ENCODE measurements around the gene KIAA0319L.
"Not testable (repeated sequence)": the region's sequence is repeated elsewhere in the genome, so short reads cannot be mapped to it uniquely, and the experiment has no call there.

KIAA0319L gene

GRCh38 chr1:35490250-35490649 lies 67.0 kb downstream of the KIAA0319L start:
- no peak for DNase-seq (ENCODE audit: low read depth in 3 of 3)

GRCh38 chr1:35488336-35488735 lies 68.9 kb downstream of the KIAA0319L start:
- no peak for DNase-seq (ENCODE audit: low read depth in 3 of 3)

DNA sequence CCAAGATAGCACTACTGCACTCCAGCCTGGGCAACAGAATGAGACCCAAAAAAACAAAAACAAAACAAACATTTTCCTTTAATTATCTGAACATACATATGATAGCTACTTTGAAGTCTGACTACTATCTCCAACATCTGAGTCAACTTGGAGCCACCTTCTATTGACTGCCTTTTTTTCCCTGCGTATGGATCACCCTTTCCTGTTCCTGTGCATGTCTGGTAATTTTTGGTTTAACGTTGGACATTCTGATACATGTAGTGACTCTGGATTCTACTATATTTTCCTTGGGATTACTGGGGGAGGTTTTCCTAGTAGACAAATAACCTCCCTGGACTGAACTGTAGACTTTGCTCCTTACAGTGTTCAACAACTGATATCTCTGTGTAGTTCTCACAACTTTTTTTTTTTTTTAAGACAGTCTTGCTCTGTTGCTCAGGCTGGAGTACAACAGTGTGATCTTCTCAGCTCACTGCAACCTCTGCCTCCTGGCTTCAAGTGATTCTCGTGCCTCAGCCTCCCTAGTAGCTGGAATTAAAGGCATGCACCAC lies 70.3 kb downstream of the KIAA0319L start:
- DNase-seq (ENCODE audit: low read depth in 3 of 3), result no peak

GRCh38 chr1:35481229-35481628 lies 76.0 kb downstream of the KIAA0319L start:
- no peak for DNase-seq (ENCODE audit: low read depth in 3 of 3)

GRCh38 chr1:35477870-35478269 lies 79.3 kb downstream of the KIAA0319L start:
- no peak for DNase-seq (ENCODE audit: low read depth in 3 of 3)

GRCh38 chr1:35475856-35476674 lies 81.1 kb downstream of the KIAA0319L start:
- DNase-seq (ENCODE audit: low read depth in 3 of 3), result no peak

DNA sequence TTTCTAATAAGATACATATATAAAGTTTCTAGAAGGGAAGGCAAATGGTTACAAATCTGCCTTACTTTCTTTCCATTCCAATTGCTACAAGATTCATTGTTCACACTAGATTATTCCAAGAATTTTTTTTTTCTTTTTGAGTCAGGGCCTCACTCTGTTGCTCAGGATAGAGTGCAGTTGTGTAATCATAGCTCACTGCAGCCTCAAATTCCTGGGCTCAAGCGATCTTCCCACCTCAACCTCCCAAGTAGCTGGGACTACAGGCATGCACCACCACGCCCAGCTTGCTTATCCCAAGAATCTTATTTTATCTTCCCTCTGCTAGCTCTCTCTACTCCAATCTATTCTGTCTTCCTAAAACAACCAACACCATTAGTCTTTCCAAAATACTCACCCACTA lies 81.8 kb downstream of the KIAA0319L start:
- no peak for DNase-seq (ENCODE audit: low read depth in 3 of 3)

DNA sequence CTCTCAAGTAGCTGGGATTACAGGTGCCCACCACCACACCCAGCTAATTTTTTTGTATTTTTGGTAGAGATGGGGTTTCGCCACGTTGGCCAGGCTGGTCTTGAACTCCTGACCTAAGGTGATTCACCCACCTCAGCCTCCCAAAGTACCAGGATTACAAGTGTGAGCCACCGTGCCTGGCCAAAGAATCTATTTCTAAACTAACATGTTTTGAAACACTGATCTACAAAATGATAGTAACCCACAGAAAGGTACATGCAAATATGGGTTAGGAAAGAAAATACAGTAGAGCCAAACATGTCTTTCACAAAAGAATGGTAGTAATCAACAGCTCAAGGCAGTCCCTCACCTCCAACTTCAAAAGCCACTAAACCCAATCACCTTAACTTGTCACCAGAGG lies 84.0 kb downstream of the KIAA0319L start:
- DNase-seq (ENCODE audit: low read depth in 3 of 3), result not testable (repeated sequence)

DNA sequence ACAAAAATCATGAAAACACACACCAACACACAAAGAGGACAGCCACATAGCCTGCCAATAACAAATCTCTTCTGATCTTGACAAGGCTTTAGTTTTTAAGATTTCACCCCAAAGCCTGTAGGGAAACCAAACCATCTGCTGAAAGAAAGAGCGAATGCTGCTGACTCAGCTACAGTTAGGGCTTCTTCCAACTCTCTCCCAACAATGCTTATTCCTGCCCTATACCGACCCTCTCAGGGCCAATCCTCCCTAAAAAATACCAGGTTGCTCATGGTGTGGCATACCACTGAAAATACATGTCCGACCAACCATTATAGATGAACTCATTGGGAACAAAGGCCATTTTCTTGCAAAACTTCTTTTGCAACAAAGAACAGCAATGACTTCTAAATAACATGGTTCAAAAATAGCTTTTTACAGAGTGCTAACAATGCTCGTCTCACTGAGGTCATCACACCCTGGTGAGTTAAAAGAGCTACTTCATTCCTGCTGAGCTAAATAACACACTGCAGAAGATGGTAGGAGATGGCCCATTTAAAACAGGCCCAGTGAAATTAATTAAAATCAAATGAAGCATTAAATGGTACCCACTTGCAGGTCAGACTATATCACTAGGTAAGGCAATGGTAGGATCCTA lies 86.1 kb downstream of the KIAA0319L start:
- DNase-seq (ENCODE audit: low read depth in 3 of 3), result no peak

DNA sequence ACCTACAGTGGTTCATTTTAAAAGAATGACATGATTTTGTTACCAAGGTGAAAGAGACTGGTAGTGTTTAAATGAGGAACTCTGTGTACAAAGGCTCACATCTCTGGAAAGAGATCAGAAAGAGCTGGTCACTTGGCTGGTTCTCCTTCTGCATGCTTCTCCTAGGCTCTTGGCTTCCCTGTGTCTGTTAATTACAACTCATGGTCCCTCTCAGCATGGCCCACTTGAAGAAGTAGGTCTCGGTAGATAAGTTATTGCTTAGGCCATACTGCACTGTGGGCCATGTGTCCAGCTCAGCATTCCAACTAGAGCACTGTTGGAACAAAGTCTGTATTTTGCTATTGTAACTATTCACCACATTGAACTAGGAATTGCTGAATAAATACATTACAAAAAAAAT lies 91.1 kb downstream of the KIAA0319L start:
- no peak for DNase-seq (ENCODE audit: low read depth in 3 of 3)

GRCh38 chr1:35463749-35464148 lies 93.5 kb downstream of the KIAA0319L start:
- DNase-seq (ENCODE audit: low read depth in 3 of 3), result not testable (repeated sequence)

- no peak for DNase-seq (ENCODE audit: low read depth in 3 of 3)
These were observed 94.0 kb downstream of the KIAA0319L start for GRCh38 chr1:35463232-35463631.

DNA sequence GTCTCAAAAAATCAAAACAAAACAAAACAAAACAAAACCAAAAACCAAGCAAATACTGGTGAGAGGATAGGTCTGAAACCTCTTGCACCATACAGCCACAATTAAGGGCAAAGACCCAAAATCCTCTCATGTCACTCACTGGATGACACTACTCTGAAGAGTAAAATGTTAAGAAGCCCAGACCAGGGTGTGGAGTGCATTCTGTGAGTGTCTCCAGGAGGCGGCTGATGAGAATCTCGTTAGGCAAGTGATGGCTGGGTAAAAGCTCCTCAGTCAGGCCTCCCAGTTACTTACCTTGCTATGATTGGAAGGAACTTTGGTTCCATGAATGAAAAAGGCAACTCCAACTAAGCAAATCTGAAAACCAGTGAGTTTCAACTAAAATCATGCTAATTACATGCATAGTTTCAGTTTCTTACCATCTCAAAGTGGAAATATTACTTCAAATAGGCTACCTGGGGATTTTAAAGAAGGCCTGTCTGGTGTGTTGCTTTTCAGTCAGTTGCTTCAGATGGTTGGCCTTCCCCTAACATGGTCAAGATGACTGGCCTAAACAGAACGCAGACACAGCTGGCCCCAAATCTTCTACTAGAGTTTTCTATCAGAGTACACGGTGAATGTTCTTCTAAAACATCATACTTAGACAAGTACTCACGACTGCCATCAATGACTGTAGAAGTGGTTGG lies 95.1 kb downstream of the KIAA0319L start:
- DNase-seq (ENCODE audit: low read depth in 3 of 3), result no peak

DNA sequence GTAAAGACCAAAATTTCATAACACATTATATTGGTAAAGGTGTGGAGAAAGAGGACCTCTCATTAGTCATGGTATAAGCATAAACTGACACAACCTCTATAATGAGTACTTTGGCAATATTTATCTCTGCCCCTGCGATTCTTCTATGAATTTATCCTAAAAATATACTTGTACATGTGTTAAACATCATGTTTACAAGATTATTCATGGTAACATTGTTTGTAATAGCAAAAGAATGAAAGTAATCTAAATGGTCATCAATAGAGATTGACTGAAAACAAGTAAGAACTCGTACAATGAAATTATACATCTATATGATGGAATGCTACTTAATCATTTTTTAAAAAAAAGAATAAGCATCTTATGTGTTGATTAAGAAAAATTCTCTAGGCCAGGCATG lies 96.4 kb downstream of the KIAA0319L start:
- DNase-seq (ENCODE audit: low read depth in 3 of 3), result no peak

DNA sequence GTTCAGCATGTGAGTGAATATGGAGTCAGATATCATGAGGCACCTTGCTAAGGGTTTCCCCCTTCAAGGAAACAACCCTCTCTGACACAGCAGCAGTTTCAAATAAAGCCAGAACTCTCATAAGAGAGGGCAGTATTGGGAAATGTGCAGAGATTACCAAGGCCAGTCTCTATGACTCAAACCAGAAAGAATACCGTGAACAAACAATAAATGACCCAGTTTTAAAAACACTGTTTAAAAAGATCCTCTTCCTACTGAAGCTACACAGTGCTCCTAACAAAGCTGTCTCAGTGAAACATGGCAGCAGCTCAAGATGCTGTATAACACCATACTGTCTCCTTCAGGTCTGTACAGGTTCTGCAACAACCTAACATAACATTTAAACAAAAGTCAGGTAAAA lies 102.6 kb downstream of the KIAA0319L start:
- no peak for DNase-seq (ENCODE audit: low read depth in 3 of 3)

DNA sequence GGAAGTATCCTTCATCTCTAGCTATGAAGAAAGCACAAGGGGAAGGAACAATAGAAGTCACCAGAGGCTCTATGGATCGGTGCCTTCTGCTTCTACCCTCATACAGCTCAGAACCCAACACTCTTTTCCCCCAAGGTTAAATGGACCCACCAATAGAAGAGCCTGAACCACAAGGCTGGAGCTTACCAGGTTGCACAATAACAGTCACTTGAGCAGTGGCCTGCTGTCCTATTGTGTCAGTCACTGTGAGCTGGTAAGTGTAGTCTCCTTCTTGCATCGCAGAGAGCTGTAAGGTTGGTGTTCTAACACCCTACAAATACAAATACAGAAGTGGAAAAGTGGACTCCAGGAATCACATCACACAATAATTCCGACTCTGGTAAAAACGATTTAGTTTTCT lies 103.0 kb downstream of the KIAA0319L start:
- no peak for DNase-seq (ENCODE audit: low read depth in 3 of 3)

DNA sequence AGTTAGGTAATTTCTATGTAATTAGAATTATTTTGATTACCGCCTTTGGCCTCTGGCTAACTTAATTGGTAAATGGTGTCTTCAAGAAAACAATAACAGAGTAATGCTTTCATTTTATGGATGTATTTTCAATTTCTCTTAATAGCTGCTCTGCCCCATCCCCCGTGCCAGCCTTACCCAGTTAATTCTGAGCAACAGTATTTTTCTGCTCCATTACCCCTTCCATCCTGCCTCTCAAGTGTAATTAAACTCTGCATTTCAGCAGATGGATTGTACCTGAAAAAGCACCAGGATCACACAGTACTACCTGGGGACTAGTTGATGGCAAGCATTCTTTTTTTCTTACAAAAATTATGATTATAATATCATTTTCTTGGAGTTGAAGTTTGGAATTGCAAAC lies 104.2 kb downstream of the KIAA0319L start:
- no peak for DNase-seq (ENCODE audit: low read depth in 3 of 3)

DNA sequence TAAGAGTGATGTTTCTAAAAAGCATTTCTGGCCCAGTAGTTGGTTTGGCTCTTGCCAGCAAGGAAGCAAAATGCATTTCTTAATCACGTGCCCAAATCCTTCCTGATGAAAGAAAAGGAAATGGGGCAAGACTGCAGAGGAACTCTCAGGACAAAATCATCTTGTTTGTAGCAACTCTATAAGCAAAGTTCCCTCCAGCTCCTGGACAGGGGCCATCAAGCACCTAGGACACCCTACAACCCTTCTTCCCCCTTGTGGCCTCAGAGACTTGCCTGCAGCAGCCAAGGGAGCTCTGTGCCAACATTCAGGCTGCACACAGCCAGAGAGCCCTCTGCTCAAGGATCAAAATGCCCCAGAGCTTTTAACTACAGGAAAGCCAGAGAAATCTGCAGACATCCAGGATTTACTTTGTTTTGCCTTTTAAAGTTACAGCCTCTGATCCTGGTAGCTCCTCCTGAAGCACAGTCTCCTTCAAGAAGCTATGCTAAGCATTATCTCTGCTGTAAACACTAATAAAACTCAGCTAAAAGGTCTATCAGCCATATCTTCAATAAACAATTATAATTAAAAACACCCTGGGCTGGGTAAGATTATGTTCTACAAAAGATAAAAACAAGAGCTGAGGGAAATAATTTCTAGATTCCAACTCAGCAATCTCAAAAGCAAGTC lies 105.0 kb downstream of the KIAA0319L start:
- no peak for DNase-seq (ENCODE audit: low read depth in 3 of 3)

GRCh38 chr1:35451125-35451528 lies 106.1 kb downstream of the KIAA0319L start:
- peak; percentile 45 to 74 (median 61) for DNase-seq (ENCODE audit: low read depth in 3 of 3)

- DNase-seq (ENCODE audit: low read depth in 3 of 3), result no peak
These were observed 107.7 kb downstream of the KIAA0319L start for GRCh38 chr1:35449334-35450008.

- DNase-seq (ENCODE audit: low read depth in 3 of 3), result no peak
These were observed 108.8 kb downstream of the KIAA0319L start for GRCh38 chr1:35448344-35448801.

All from stimulated activated CD4-positive, alpha-beta T cell treated with anti-CD3 and anti-CD28 coated beads, TNF-alpha, amount 100 ng/mL, for 48 hours (primary cell).